Measurements from ENCODE around the gene NTM.

Gene NTM

GRCh38 chr11:131694526-131695424 is 324.4 kb downstream of the NTM start:
- POLR2A ChIA-PET = no interaction called here
- TF ChIP-seq ZNF654 (tag by site-specific recombination; IDR thresholded peaks at IDR 0.05; ENCODE audit: low read depth) = peak; percentile 38
- TF ChIP-seq ZNF302 (tag by site-specific recombination; IDR thresholded peaks at IDR 0.05; ENCODE audit: low read depth) = no peak
- TF ChIP-seq GFI1B (tag by site-specific recombination; IDR thresholded peaks at IDR 0.05) = no peak
- TF ChIP-seq ZNF112 (tag by site-specific recombination; IDR thresholded peaks at IDR 0.05) = no peak
- TF ChIP-seq ZNF560 (tag by site-specific recombination; IDR thresholded peaks at IDR 0.05; ENCODE audit: borderline replicate concordance) = peak; percentile 75
- no peak for TF ChIP-seq ZNF513 (tag by site-specific recombination; IDR thresholded peaks at IDR 0.05)
- peak; percentile 59 for TF ChIP-seq CTCF (tag by site-specific recombination; IDR thresholded peaks at IDR 0.05)
- no peak for TF ChIP-seq ZNF600 (tag by site-specific recombination; IDR thresholded peaks at IDR 0.05)
- no peak for TF ChIP-seq ZNF449 (tag by site-specific recombination; IDR thresholded peaks at IDR 0.05)
- H3K4me1 ChIP-seq (ENCODE audit: control insufficient read depth, insufficient read depth, low read length) = no peaks in the 10 kb centered on the region; the same call in 1 of the 2 replicates
- no peaks in the 10 kb centered on the region for H3K9me3 ChIP-seq (ENCODE audit: control insufficient read depth, insufficient read depth, low read depth, low read length)
- no peaks in the 10 kb centered on the region for H3K36me3 ChIP-seq (ENCODE audit: control insufficient read depth in 2 of 2, insufficient read depth in 1 of 2, low read length in 2 of 2)
- no peak overlapping the region for H3K4me3 ChIP-seq (ENCODE audit: low read depth, low read length)
- CTCF ChIA-PET = interaction anchor here (0.5 to 4.7 kb wide), 46 partner anchors 8 to 1648 kb away, joined by 3 to 27 read pairs (median 4); no protein-coding TSS in a partner anchor
- H3K27ac ChIP-seq (ENCODE audit: extremely low read depth, low read depth, low read length) = no peak overlapping the region

GRCh38 chr11:131695889-131696429 is 325.5 kb downstream of the NTM start:
- H3K4me1 ChIP-seq (ENCODE audit: control insufficient read depth, insufficient read depth, low read length) = no peaks in the 10 kb centered on the region; the same call in 1 of the 2 replicates
- no peak overlapping the region for H3K4me3 ChIP-seq (ENCODE audit: low read depth, low read length)
- H3K9me3 ChIP-seq (ENCODE audit: control insufficient read depth, insufficient read depth, low read depth, low read length) = no peaks in the 10 kb centered on the region
- ChIA-PET CTCF (interaction anchor here (0.6 to 4.7 kb wide), 19 partner anchors 8 to 942 kb away, joined by 3 to 27 read pairs (median 6); no protein-coding TSS in a partner anchor), POLR2A (no interaction called here)
- no peak for TF ChIP-seq ZNF274 (IDR thresholded peaks at IDR 0.05; ENCODE audit: low read length)
- no peak for TF ChIP-seq ZNF274 (tag by site-specific recombination; IDR thresholded peaks at IDR 0.05; ENCODE audit: borderline replicate concordance)
- TF ChIP-seq CTCF (tag by site-specific recombination; IDR thresholded peaks at IDR 0.05) = no peak
- no peak for TF ChIP-seq SALL2 (tag by site-specific recombination; IDR thresholded peaks at IDR 0.05; ENCODE audit: borderline replicate concordance)
- no peak for TF ChIP-seq ZEB2 (tag by site-specific recombination; IDR thresholded peaks at IDR 0.05)
- TF ChIP-seq ZNF501 (tag by site-specific recombination; IDR thresholded peaks at IDR 0.05) = no peak
- no peak for TF ChIP-seq TRIM28 (IDR thresholded peaks at IDR 0.05; ENCODE audit: borderline replicate concordance, low read length)
- TF ChIP-seq ZNF155 (tag by site-specific recombination; IDR thresholded peaks at IDR 0.05) = no peak
- no peak for TF ChIP-seq WT1 (tag by site-specific recombination; IDR thresholded peaks at IDR 0.05)
- no peaks in the 10 kb centered on the region for H3K36me3 ChIP-seq (ENCODE audit: control insufficient read depth in 2 of 2, insufficient read depth in 1 of 2, low read length in 2 of 2)
- no peak overlapping the region for H3K27ac ChIP-seq (ENCODE audit: extremely low read depth, low read depth, low read length)

Data from HEK293 (cell line).